HG03097 (cell line): ENCODE results near the gene APBA3.

ENCODE experiments used
- ATAC-seq: cut with Tn5 transposase; IDR thresholded peaks from one replicate; pipeline ENCODE4 v1.9.1; 2021; ENCODE audit not compliant: unreplicated experiment, low FRiP score

Gene APBA3

GRCh38 chr19:3721887-3722442, 39.5 kb downstream of the APBA3 start:
- ATAC-seq = no peak

GRCh38 chr19:3721131-3721886, 40.2 kb downstream of the APBA3 start:
- no peak for ATAC-seq

- ATAC-seq = no peak
These were observed 41.1 kb downstream of the APBA3 start for GRCh38 chr19:3720349-3720917.

- ATAC-seq = no peak
These were observed 41.6 kb downstream of the APBA3 start for GRCh38 chr19:3719868-3720267.

- no peak for ATAC-seq
These were observed 45.3 kb downstream of the APBA3 start for GRCh38 chr19:3716147-3716668.

- ATAC-seq = no peak
These were observed 48.6 kb downstream of the APBA3 start for GRCh38 chr19:3712663-3713611.

GRCh38 chr19:3710265-3710812, 51.2 kb downstream of the APBA3 start:
- no peak for ATAC-seq

GRCh38 chr19:3708207-3708931, 53.1 kb downstream of the APBA3 start, which contains the start of gene TJP3:
TJP3 (plus strand) TSS chr19:3708384; CDS start chr19:3728433, 20,049 bp downstream.
- ATAC-seq = no peak

GRCh38 chr19:3707868-3708206, 53.7 kb downstream of the APBA3 start:
- ATAC-seq = no peak

- ATAC-seq = no peak
These were observed 60.3 kb downstream of the APBA3 start for GRCh38 chr19:3701200-3701599.
